GM12892 (cell line): ENCODE data around the gene HBG2.

Experiments
- POLR2A ChIP-seq: IDR thresholded peaks from 2 replicates; pipeline ENCODE4 v1.6.1; 2011; ENCODE audit warnings: low read depth, low read length, control low read depth
- POLR2AphosphoS5 ChIP-seq: IDR thresholded peaks from 2 replicates; pipeline ENCODE4 v1.6.1; 2011; ENCODE audit warnings: low read depth, low read length, control low read depth
- TAF1 ChIP-seq: IDR thresholded peaks from 2 replicates; pipeline ENCODE4 v1.6.1; 2011; ENCODE audit warnings: low read depth, mild to moderate bottlenecking, control low read depth, low read length, borderline replicate concordance

DNA sequence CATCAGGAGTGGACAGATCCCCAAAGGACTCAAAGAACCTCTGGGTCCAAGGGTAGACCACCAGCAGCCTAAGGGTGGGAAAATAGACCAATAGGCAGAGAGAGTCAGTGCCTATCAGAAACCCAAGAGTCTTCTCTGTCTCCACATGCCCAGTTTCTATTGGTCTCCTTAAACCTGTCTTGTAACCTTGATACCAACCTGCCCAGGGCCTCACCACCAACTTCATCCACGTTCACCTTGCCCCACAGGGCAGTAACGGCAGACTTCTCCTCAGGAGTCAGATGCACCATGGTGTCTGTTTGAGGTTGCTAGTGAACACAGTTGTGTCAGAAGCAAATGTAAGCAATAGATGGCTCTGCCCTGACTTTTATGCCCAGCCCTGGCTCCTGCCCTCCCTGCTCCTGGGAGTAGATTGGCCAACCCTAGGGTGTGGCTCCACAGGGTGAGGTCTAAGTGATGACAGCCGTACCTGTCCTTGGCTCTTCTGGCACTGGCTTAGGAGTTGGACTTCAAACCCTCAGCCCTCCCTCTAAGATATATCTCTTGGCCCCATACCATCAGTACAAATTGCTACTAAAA lies 27.8 kb downstream of the HBG2 start, which contains the start of gene HBB:
- TF ChIP-seq POLR2A (no peak), TAF1 (no peak), POLR2AphosphoS5 (no peak)
